K562 (cell line): ENCODE results near the gene RPTOR.
A peak's percentile ranks its signal among the peaks of the same experiment; 100 is the strongest.

Experiments
- CEBPB ChIP-seq: fragments of 450-650 bp; IDR thresholded peaks from 2 replicates; pipeline ENCODE4 v1.6.1; 2016; ENCODE audit warnings: missing genetic modification characterization, missing compliant biosample characterization
- CTBP1 ChIP-seq: fragments of 450-650 bp; IDR thresholded peaks from 2 replicates; pipeline ENCODE4 v1.6.1; 2016; ENCODE audit warnings: borderline replicate concordance
- CTCF ChIP-seq, 3 experiments: IDR thresholded peaks in 2 of 3; conservative IDR thresholded peaks in 1 of 3; 2 replicates each; pipeline ENCODE4 v1.5.1; 2011 to 2012; ENCODE audit warnings: low read length in 3 of 3, mild to moderate bottlenecking in 3 of 3, control low read depth in 2 of 3, improper control_type of control experiment in 1 of 3, inconsistent platforms in 1 of 3, low read depth in 1 of 3, mixed read lengths in 1 of 3, moderate library complexity in 1 of 3; ENCODE audit not compliant: insufficient read depth in 2 of 3
- FOXA3 ChIP-seq, 2 experiments: fragments of 450-650 bp in 1 of 2; sonication (generic) in 1 of 2; formaldehyde crosslinking; IDR thresholded peaks in 1 of 2; conservative IDR thresholded peaks in 1 of 2; 2 replicates each; pipeline versions ENCODE4 v1.4.0 to v1.8.0; 2020 to 2022; ENCODE audit warnings: mild to moderate bottlenecking in 2 of 2, missing genetic modification reagents in 1 of 2
- KAT7 ChIP-seq: sonication (generic); formaldehyde crosslinking; IDR thresholded peaks from 2 replicates; pipeline ENCODE4 v1.8.0; 2022; ENCODE audit warnings: missing genetic modification reagents, mild to moderate bottlenecking, borderline replicate concordance
- NFIC ChIP-seq: fragments of 450-650 bp; IDR thresholded peaks from 2 replicates; pipeline ENCODE4 v1.6.1; 2017; ENCODE audit warnings: mild to moderate bottlenecking, inconsistent platforms
- NR3C1 ChIP-seq: sonication (generic); formaldehyde crosslinking; IDR thresholded peaks from 2 replicates; pipeline ENCODE4 v1.8.1; 2022; ENCODE audit warnings: missing genetic modification reagents
- RNF2 ChIP-seq: sonication (generic); IDR thresholded peaks from 2 replicates; pipeline ENCODE4 v1.6.1; 2016
- SMARCA5 ChIP-seq: fragments of 450-650 bp; IDR thresholded peaks from 2 replicates; pipeline ENCODE4 v1.6.1; 2016
- TEAD4 ChIP-seq, 2 experiments: sonication (generic) in 1 of 2; formaldehyde crosslinking in 1 of 2; IDR thresholded peaks; 2 replicates each; pipeline versions ENCODE4 v1.6.1 to v1.8.0; 2012 to 2022; ENCODE audit warnings: borderline replicate concordance in 1 of 2, inconsistent platforms in 1 of 2, low read length in 1 of 2, mild to moderate bottlenecking in 1 of 2, missing genetic modification reagents in 1 of 2
- ZHX1 ChIP-seq: fragments of 150-350 bp; conservative IDR thresholded peaks from 2 replicates; pipeline ENCODE4 v1.6.1; 2014; ENCODE audit warnings: low read length
- ZNF311 ChIP-seq: fragments of 250-450 bp; sonication (Bioruptor Pico); IDR thresholded peaks from 2 replicates; pipeline ENCODE4 v1.4.0; 2020; ENCODE audit warnings: mild to moderate bottlenecking, moderate library complexity
- TF ChIP-seq, protein P1 (sequence below), 2 experiments: fragments of 450-650 bp; IDR thresholded peaks; 2 replicates each; pipeline ENCODE4 v1.6.1; 2018; ENCODE audit warnings: mild to moderate bottlenecking in 2 of 2, low read depth in 1 of 2; ENCODE audit not compliant: partially characterized antibody in 2 of 2
- TF ChIP-seq, protein P2 (sequence below): sonication (generic); formaldehyde crosslinking; IDR thresholded peaks from 2 replicates; pipeline ENCODE4 v1.8.0; 2022; ENCODE audit warnings: mild to moderate bottlenecking, low read depth, missing genetic modification reagents

GRCh38 chr17:80855948-80856862, 311.6 kb downstream of the RPTOR start:
- TF ChIP-seq SMARCA5 (no peak), CTCF (IDR thresholded peaks at IDR 0.05 in 2 of 3, conservative IDR thresholded peaks at IDR 0.05 in 1 of 3; ENCODE audit: insufficient read depth in 2 of 3, low read depth in 1 of 3, low read length in 3 of 3) (no peak), ZNF311 (CRISPR knock-in tag) (no peak), CTBP1 (0 out of 2 replicates have a peak, but pooled peaks have one; percentile 21), FOXA3 (CRISPR knock-in tag; conservative IDR thresholded peaks at IDR 0.05 in 1 of 2, IDR thresholded peaks at IDR 0.05 in 1 of 2) (no peak), NFIC (0 out of 2 replicates have a peak, but pooled peaks have one; percentile 26), ZHX1 (no peak), NR3C1 (CRISPR knock-in tag) (no peak), KAT7 (CRISPR knock-in tag) (no peak), TEAD4 (IDR thresholded peaks at IDR 0.05; ENCODE audit: low read length) (no peak), TEAD4 (CRISPR knock-in tag; IDR thresholded peaks at IDR 0.05; ENCODE audit: borderline replicate concordance) (no peak), CEBPB (no peak), RNF2 (no peak)
- TF ChIP-seq, protein P1, sequence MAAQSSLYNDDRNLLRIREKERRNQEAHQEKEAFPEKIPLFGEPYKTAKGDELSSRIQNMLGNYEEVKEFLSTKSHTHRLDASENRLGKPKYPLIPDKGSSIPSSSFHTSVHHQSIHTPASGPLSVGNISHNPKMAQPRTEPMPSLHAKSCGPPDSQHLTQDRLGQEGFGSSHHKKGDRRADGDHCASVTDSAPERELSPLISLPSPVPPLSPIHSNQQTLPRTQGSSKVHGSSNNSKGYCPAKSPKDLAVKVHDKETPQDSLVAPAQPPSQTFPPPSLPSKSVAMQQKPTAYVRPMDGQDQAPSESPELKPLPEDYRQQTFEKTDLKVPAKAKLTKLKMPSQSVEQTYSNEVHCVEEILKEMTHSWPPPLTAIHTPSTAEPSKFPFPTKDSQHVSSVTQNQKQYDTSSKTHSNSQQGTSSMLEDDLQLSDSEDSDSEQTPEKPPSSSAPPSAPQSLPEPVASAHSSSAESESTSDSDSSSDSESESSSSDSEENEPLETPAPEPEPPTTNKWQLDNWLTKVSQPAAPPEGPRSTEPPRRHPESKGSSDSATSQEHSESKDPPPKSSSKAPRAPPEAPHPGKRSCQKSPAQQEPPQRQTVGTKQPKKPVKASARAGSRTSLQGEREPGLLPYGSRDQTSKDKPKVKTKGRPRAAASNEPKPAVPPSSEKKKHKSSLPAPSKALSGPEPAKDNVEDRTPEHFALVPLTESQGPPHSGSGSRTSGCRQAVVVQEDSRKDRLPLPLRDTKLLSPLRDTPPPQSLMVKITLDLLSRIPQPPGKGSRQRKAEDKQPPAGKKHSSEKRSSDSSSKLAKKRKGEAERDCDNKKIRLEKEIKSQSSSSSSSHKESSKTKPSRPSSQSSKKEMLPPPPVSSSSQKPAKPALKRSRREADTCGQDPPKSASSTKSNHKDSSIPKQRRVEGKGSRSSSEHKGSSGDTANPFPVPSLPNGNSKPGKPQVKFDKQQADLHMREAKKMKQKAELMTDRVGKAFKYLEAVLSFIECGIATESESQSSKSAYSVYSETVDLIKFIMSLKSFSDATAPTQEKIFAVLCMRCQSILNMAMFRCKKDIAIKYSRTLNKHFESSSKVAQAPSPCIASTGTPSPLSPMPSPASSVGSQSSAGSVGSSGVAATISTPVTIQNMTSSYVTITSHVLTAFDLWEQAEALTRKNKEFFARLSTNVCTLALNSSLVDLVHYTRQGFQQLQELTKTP (IDR thresholded peaks at IDR 0.05; ENCODE audit: low read depth in 1 of 2, partially characterized antibody in 2 of 2): no peak
- TF ChIP-seq, protein P2, sequence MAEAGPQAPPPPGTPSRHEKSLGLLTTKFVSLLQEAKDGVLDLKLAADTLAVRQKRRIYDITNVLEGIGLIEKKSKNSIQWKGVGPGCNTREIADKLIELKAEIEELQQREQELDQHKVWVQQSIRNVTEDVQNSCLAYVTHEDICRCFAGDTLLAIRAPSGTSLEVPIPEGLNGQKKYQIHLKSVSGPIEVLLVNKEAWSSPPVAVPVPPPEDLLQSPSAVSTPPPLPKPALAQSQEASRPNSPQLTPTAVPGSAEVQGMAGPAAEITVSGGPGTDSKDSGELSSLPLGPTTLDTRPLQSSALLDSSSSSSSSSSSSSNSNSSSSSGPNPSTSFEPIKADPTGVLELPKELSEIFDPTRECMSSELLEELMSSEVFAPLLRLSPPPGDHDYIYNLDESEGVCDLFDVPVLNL (CRISPR knock-in tag): no peak
